ENCODE measurements around the gene SLC16A7.
"Not testable (repeated sequence)": the region's sequence is repeated elsewhere in the genome, so short reads cannot be mapped to it uniquely, and the experiment has no call there.

- TF ChIP-seq ZNF274 (IDR thresholded peaks at IDR 0.05; ENCODE audit: low read depth, low read length); YY1 (IDR thresholded peaks at IDR 0.05; ENCODE audit: insufficient read depth, insufficient read length): not testable (repeated sequence)
Measured at GRCh38 chr12:59751091-59751490, 155.3 kb downstream of the SLC16A7 start.
